NB4 (cell line): ENCODE data around the gene ERFE.

Experiments used
- DNase-seq: peaks from one replicate; pipeline ENCODE4 v3.0.0; 2010; ENCODE audit warnings: low read depth
- H3K4me3 ChIP-seq: one replicate; pipeline ENCODE4 v1.5.1; 2011; ENCODE audit warnings: mild to moderate bottlenecking, low read depth, low read length, moderate library complexity
- MYC ChIP-seq: IDR thresholded peaks from 2 replicates; pipeline ENCODE4 v1.6.1; 2011; ENCODE audit warnings: low read depth, low read length
- POLR2A ChIP-seq: IDR thresholded peaks from 2 replicates; pipeline ENCODE4 v1.6.1; 2011; ENCODE audit warnings: mild to moderate bottlenecking; ENCODE audit not compliant: insufficient read length; ENCODE audit errors: extremely low read depth
- TF ChIP-seq, protein P1 (sequence below): IDR thresholded peaks from 2 replicates; pipeline ENCODE4 v1.6.1; 2011; ENCODE audit warnings: low read depth, low read length
- TF ChIP-seq, protein P2 (sequence below): IDR thresholded peaks from one replicate; pipeline ENCODE4 v1.5.1; 2012; ENCODE audit warnings: low read depth, low read length

ERFE gene

GRCh38 chr2:238138331-238139195 lies 20.2 kb upstream of the ERFE start, which contains the start of gene KLHL30:
Gene KLHL30 (plus strand): TSS chr2:238138668. CDS start chr2:238140755, 2,087 bp downstream.
- no peak within 1 kb of the TSS for H3K4me3 ChIP-seq
- DNase-seq = peak; percentile 63
- TF ChIP-seq, protein P1, sequence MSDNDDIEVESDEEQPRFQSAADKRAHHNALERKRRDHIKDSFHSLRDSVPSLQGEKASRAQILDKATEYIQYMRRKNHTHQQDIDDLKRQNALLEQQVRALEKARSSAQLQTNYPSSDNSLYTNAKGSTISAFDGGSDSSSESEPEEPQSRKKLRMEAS = no peak; the same call in 1 of the 2 replicates
- TF ChIP-seq MYC = no peak

GRCh38 chr2:238139196-238140039 lies 19.4 kb upstream of the ERFE start:
- no peak for DNase-seq
- H3K4me3 ChIP-seq = no peak overlapping the region
- TF ChIP-seq, protein P2, sequence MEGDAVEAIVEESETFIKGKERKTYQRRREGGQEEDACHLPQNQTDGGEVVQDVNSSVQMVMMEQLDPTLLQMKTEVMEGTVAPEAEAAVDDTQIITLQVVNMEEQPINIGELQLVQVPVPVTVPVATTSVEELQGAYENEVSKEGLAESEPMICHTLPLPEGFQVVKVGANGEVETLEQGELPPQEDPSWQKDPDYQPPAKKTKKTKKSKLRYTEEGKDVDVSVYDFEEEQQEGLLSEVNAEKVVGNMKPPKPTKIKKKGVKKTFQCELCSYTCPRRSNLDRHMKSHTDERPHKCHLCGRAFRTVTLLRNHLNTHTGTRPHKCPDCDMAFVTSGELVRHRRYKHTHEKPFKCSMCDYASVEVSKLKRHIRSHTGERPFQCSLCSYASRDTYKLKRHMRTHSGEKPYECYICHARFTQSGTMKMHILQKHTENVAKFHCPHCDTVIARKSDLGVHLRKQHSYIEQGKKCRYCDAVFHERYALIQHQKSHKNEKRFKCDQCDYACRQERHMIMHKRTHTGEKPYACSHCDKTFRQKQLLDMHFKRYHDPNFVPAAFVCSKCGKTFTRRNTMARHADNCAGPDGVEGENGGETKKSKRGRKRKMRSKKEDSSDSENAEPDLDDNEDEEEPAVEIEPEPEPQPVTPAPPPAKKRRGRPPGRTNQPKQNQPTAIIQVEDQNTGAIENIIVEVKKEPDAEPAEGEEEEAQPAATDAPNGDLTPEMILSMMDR = peak; percentile 5
- no peak for TF ChIP-seq MYC

DNA sequence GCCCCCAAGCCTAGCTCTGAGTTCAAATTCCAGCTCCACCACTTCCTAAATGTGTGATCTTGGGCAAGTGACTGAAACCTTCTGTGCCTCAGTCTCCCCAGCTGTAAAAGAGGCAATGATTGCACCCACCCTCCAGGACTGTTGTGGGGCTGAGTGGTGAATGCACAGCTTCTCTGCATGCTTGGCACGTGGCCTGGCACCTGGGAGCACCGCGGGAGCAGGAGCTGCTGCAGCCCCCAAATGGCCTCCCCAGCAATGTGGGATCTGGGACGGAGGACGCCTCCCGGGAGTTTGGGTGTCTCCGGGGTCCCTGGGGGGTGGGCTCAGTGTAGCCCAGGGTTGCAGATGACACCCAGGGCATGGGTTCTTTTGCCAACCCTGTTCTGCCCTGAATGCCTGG lies 18.7 kb upstream of the ERFE start:
- TF ChIP-seq POLR2A (no peak), MYC (no peak)
- TF ChIP-seq, protein P2 = no peak
- TF ChIP-seq, protein P1 = no peak
- H3K4me3 ChIP-seq = no peak overlapping the region
- no peak for DNase-seq

GRCh38 chr2:238140721-238141540 lies 17.8 kb upstream of the ERFE start:
- DNase-seq = no peak
- TF ChIP-seq, protein P1 = no peak
- TF ChIP-seq, protein P2 = no peak
- TF ChIP-seq POLR2A (no peak), MYC (no peak)
- no peak overlapping the region for H3K4me3 ChIP-seq

DNA sequence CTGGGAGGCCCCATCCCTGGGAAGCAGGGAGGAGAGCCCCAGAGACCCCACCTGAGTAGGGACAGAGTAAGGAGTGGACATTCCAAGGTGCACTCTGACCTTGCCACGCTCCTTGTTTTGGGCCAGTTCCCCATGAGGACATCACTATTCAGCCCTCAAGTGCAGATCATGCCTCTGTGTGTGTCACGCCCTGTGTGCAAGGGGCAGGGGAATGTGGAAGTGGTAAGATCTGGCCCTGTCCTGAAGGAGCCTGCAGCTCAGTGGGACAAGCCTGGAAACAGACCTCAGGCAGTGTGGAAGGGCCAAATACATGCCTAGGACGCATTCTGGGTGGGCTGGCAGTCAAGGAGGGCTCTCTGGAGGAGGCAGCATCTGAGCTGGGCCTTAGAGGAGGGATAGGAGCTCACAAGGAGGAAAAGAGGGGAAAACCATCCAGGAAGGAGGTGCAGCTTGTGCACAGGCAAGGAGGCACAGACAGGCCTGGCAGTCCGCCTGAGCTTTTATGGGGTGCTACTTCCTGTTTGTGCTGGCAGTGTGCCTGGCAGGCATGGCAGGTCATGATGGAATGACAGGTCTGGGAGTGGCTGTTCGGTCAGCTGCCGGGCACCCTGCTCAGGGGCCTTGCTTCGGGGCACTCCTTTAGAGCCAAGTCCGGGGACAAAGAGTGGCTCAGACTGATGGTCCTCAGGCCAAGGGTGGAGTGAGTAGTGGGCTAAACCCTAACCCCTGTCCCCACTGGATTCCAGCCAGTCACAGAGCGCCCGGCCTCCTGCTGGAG lies 17.0 kb upstream of the ERFE start:
- DNase-seq = peak; percentile 75
- TF ChIP-seq, protein P1 = no peak
- 0 out of 2 replicates have a peak, but pooled peaks have one; percentile 20 for TF ChIP-seq MYC
- H3K4me3 ChIP-seq = no peak overlapping the region
